Mesodermal cell (in vitro differentiated cells): Measurements from ENCODE around the gene NID2.

Experiments
- H3K27ac ChIP-seq: 2 replicates; pipeline ENCODE4 v1.7.0; 2013; ENCODE audit warnings: mild to moderate bottlenecking, low read depth, low read length, moderate library complexity; ENCODE audit not compliant: severe bottlenecking
- H3K36me3 ChIP-seq: 2 replicates; pipeline ENCODE4 v1.7.1; 2013; ENCODE audit warnings: mild to moderate bottlenecking, low read length, moderate library complexity; ENCODE audit not compliant: control insufficient read depth, insufficient read depth
- H3K4me1 ChIP-seq: one replicate; pipeline ENCODE4 v1.7.1; 2013; ENCODE audit warnings: mild to moderate bottlenecking, low read length; ENCODE audit not compliant: insufficient read depth, control insufficient read depth, poor library complexity, severe bottlenecking
- H3K4me3 ChIP-seq: 2 replicates; pipeline ENCODE4 v1.7.0; 2013; ENCODE audit warnings: low read length, control low read depth, mild to moderate bottlenecking; ENCODE audit not compliant: insufficient read depth, poor library complexity, severe bottlenecking; ENCODE audit errors: extremely low read depth
- H3K9me3 ChIP-seq: 2 replicates; pipeline ENCODE4 v1.7.1; 2013; ENCODE audit warnings: mild to moderate bottlenecking, low read length, moderate library complexity; ENCODE audit not compliant: control insufficient read depth
- WGBS, 2 experiments: methylation state at CpG; one replicate each; pipeline ENCODE4 v1.1.5; 2013; ENCODE audit warnings: missing lambda C conversion rate in 2 of 2; ENCODE audit not compliant: insufficient coverage in 2 of 2; 5-methylcytosine and 5-hydroxymethylcytosine counted together

The NID2 gene

GRCh38 chr14:52070051-52070431 lies 1.2 kb upstream of the NID2 start:
- no peaks in the 10 kb centered on the region for H3K9me3 ChIP-seq
- peak overlapping the region; percentile 72 for H3K4me3 ChIP-seq
- H3K36me3 ChIP-seq: peaks cover 11% of the 10 kb centered on the region
- peak overlapping the region; percentile 89 for H3K27ac ChIP-seq
- no peaks in the 10 kb centered on the region for H3K4me1 ChIP-seq
- whole genome bisulfite sequencing, 2 experiments: 35% methylated on average over 2 of the region's 3 CpGs; no CpG with 5 or more reads in 1 of the 2 experiments

GRCh38 chr14:52069307-52070050 lies 620 bp upstream of the NID2 start:
- Histone ChIP-seq H3K4me1 (no peaks in the 10 kb centered on the region), H3K4me3 (peak overlapping the region; percentile 72), H3K36me3 (peaks cover 11% of the 10 kb centered on the region), H3K27ac (peak overlapping the region; percentile 89), H3K9me3 (no peaks in the 10 kb centered on the region)
- 0 to 1% methylated on average over 39 to 44 of the region's 54 CpGs for WGBS, 2 experiments

GRCh38 chr14:52067873-52068614 lies 815 bp downstream of the NID2 start:
- 1% methylated on average over 37 to 39 of the region's 49 CpGs for WGBS, 2 experiments
- H3K36me3 ChIP-seq: peaks cover 11% of the 10 kb centered on the region
- peak overlapping the region; percentile 23 for H3K27ac ChIP-seq
- no peaks in the 10 kb centered on the region for H3K9me3 ChIP-seq
- peaks cover 6% of the 10 kb centered on the region for H3K4me1 ChIP-seq
- peak overlapping the region; percentile 72 for H3K4me3 ChIP-seq

GRCh38 chr14:52064174-52064573 lies 4.7 kb downstream of the NID2 start:
- Histone ChIP-seq H3K4me3 (no peak overlapping the region), H3K4me1 (peaks cover 24% of the 10 kb centered on the region), H3K36me3 (peaks cover 17% of the 10 kb centered on the region), H3K9me3 (no peaks in the 10 kb centered on the region), H3K27ac (no peak overlapping the region)
- WGBS, 2 experiments: 87 to 94% methylated on average over 2 of the region's 2 CpGs

- Histone ChIP-seq H3K9me3 (no peaks in the 10 kb centered on the region), H3K4me3 (no peak overlapping the region), H3K4me1 (peaks cover 24% of the 10 kb centered on the region), H3K27ac (peak overlapping the region; percentile 86), H3K36me3 (peaks cover 28% of the 10 kb centered on the region)
- WGBS, 2 experiments: 38 to 55% methylated on average over 1 to 2 of the region's 2 CpGs
Measured at GRCh38 chr14:52063052-52063462, 5.8 kb downstream of the NID2 start.

GRCh38 chr14:52061890-52062289 lies 7.0 kb downstream of the NID2 start:
- peak overlapping the region; percentile 86 for H3K27ac ChIP-seq
- no peak overlapping the region for H3K4me3 ChIP-seq
- H3K9me3 ChIP-seq: no peaks in the 10 kb centered on the region
- H3K4me1 ChIP-seq: peaks cover 24% of the 10 kb centered on the region
- peaks cover 28% of the 10 kb centered on the region for H3K36me3 ChIP-seq
- no CpG with 5 or more reads among the region's 1 CpG for WGBS, 2 experiments

- H3K27ac ChIP-seq: peak overlapping the region; percentile 86
- 92 to 93% methylated on average over 2 to 4 of the region's 5 CpGs for WGBS, 2 experiments
- no peaks in the 10 kb centered on the region for H3K9me3 ChIP-seq
- peaks cover 25% of the 10 kb centered on the region for H3K36me3 ChIP-seq
- no peak overlapping the region for H3K4me3 ChIP-seq
- peaks cover 24% of the 10 kb centered on the region for H3K4me1 ChIP-seq
Measured at GRCh38 chr14:52061390-52061789, 7.5 kb downstream of the NID2 start.

- H3K27ac ChIP-seq: no peak overlapping the region
- WGBS, 2 experiments: 90 to 100% methylated on average over 1 to 5 of the region's 6 CpGs
- no peaks in the 10 kb centered on the region for H3K9me3 ChIP-seq
- peaks cover 24% of the 10 kb centered on the region for H3K4me1 ChIP-seq
- no peak overlapping the region for H3K4me3 ChIP-seq
- peaks cover 20% of the 10 kb centered on the region for H3K36me3 ChIP-seq
Measured at GRCh38 chr14:52060080-52060479, 8.8 kb downstream of the NID2 start.

- no peaks in the 10 kb centered on the region for H3K9me3 ChIP-seq
- no peak overlapping the region for H3K27ac ChIP-seq
- H3K4me3 ChIP-seq: no peak overlapping the region
- H3K4me1 ChIP-seq: peaks cover 24% of the 10 kb centered on the region
- H3K36me3 ChIP-seq: peaks cover 20% of the 10 kb centered on the region
Measured at GRCh38 chr14:52059649-52060048, 9.2 kb downstream of the NID2 start.

GRCh38 chr14:52058341-52058740 lies 10.5 kb downstream of the NID2 start:
- Histone ChIP-seq H3K4me1 (peaks cover 19% of the 10 kb centered on the region), H3K4me3 (no peak overlapping the region)
- 93 to 100% methylated on average over 1 to 3 of the region's 3 CpGs for WGBS, 2 experiments

GRCh38 chr14:52055167-52055566 lies 13.7 kb downstream of the NID2 start:
- H3K9me3 ChIP-seq: no peaks in the 10 kb centered on the region
- 80% methylated on average over 1 of the region's 2 CpGs for WGBS, 2 experiments
- H3K27ac ChIP-seq: no peak overlapping the region
- H3K4me3 ChIP-seq: no peak overlapping the region
- H3K36me3 ChIP-seq: peaks cover 40% of the 10 kb centered on the region
- no peaks in the 10 kb centered on the region for H3K4me1 ChIP-seq

More at GRCh38 chr14:52058341-52058740, 10.5 kb downstream of the NID2 start:
- Histone ChIP-seq H3K36me3 (peaks cover 32% of the 10 kb centered on the region), H3K9me3 (no peaks in the 10 kb centered on the region), H3K27ac (no peak overlapping the region)
